LNCAP (cell line): ENCODE results near the gene KCNIP1.

Experiments used
- CTCF ChIP-seq: fragments of 450-650 bp; IDR thresholded peaks from 2 replicates; pipeline ENCODE4 v1.5.1; 2017; ENCODE audit warnings: mild to moderate bottlenecking

KCNIP1 gene

GRCh38 chr5:170596482-170597044 is 92.7 kb downstream of the KCNIP1 start:
- no peak for TF ChIP-seq CTCF

DNA sequence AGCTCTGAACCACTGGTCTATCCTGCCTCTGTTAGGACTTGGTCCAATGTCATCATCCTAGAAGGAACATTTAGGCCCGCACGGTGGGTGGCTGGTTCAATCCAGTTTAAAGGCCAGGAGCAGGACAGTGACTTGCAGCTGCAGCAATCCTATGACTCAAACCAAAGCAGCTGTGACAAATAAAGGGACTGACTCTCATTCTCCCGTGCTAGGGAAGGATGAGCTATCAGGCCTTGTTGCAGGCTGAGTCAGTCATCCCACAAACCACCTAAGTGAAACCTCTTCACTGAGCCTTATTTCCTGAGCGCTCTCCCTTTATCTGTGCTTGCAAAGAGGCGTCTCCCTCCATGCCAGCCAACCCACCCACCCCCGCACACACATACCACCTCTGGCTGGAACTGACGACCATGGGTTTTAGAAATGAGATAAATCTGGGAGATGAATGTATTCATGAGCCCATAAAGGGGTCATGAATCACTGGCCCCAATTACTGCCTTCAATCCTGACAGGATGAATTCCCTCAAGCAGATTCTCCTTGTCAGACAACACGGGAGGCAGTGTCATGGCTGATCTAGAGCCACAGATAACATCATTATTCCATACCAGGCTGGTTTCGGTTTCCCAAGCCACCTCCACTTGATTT is 93.4 kb downstream of the KCNIP1 start:
- no peak for TF ChIP-seq CTCF

DNA sequence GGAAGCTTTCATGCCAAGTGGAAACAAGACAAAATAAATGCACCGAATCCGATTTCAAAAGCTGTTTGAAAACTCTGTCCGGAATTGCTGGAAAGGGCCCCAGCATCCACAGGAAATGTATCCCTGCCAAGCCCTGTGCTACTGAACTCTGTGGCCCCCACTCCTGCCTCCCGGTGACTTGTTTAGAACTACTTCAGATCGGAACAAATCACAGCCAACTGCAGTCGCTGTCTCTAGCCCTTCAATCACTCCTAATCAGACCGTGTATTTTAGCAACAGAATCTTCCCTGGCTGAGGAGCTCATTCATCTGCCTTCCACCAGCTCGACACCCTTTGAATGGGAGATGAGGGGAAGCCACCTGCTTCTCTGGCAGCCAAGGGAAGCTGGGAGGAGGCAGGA is 94.1 kb downstream of the KCNIP1 start:
- no peak for TF ChIP-seq CTCF

DNA sequence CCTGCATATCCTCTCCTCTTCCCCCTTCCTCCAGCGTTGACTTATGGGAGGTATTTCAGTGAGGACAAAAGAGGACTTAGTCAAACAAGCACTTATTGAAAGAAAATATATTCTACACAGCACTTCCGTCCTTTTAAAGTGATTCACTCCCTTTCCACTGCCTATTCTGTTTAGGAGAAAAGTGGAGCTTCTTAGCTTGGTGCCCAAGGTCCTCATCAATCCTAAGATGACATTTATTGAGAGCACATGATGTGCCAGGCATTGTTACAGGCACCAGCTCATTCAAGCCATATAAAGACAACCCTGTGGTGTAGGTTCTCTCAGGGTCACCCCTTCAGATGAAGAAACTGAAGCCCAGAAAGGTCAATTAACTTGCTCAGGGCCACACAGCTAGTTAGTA is 95.9 kb downstream of the KCNIP1 start:
- no peak for TF ChIP-seq CTCF

- no peak for TF ChIP-seq CTCF
Observed at GRCh38 chr5:170601619-170602018, 97.8 kb downstream of the KCNIP1 start.

DNA sequence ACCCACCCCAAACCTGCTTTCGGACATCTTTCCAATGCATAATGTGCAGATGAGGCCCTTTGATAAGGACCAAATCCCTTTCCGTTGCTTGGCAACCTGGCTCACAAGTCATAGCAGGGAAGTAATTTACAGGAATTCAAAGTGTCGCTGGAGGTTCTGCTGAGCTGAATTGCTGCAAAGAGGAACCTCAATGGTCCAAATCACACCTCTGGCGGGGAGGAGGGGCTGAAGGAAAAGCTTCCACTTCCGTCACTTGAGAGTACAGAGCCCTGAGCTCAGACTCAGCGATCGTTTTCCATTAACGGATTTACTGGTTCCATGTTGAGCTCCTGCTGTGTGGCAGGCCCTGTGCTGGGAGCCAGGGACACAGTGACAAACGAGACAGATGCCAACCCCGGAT is 99.3 kb downstream of the KCNIP1 start:
- no peak for TF ChIP-seq CTCF

DNA sequence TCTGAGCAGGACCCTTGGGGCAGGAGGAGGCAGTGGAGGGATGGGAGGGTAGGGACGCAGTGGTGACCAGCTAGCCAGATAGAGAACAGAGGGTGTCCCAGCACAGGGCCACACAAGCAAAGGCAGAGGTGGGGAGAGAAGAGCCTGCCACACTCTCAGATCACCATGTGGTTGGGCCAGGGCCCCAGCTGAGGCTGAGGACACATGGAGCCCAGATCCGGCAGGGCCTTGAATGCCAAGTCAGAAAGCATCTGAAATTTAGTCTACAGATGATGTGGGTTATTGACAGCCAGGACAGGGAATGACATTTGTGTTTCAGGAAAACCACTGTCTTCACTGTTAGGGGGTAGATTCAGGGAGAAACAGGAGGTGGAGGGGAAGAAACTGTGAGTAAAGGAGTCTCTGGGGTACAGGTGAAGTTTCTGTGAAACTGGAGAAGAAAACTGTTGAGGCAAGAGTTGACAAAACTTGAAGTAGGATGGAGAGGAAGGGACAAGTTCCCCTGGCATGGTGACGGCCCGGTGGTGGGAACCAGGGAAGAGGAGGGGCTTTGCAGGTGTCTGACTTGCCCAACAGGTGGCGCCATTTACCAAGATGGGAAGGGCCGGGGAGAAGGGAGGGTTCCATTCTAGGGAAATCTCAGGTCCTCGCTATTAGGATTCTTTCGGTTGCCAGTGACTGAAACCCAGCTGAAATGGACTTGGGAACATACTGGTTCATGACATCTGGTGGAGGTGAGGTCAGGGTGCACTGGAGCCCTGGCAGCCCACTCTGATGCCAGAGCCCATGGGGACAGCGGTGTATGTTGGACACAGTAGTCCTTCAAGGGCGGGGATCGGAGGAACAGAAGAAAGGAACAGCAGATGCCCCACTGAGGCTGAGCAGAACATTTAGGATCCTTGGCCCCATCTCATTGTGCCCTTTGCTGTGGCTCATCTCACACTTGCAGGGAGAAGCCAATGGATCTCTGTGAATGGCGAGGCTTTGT is 100.1 kb downstream of the KCNIP1 start:
- peak; percentile 78 for TF ChIP-seq CTCF
